B cell (primary cell): ENCODE measurements around the gene SLC9A3. TPM values are rescaled to one million over a fixed set of nuclear protein-coding genes. Genes with fewer than 3 reads are reported as not detected.

Source experiments
- ATAC-seq: fragments of 200-7000 bp; cut with Tn5 transposase; one replicate; pipeline ENCODE4 v1.10.0; 2021; ENCODE audit warnings: low read depth, mild to moderate bottlenecking, moderate number of reproducible peaks, moderate library complexity
- CTCF ChIA-PET: fragments of 350-600 bp; sonication (Branson Sonifier 250); formaldehyde crosslinking; loops from one replicate; lab custom pipeline; 2021; ENCODE audit warnings: antibody characterized with exemption, inconsistent platforms; lab: Charles Lee
- POLR2A ChIA-PET: fragments of 350-600 bp; sonication (Branson Sonifier 250); formaldehyde crosslinking; loops from one replicate; lab custom pipeline; 2021; ENCODE audit warnings: antibody characterized with exemption; lab: Charles Lee
- DNase-seq: peaks from one replicate; pipeline ENCODE4 v3.0.0; 2013
- H2AFZ ChIP-seq: 2 replicates; pipeline ENCODE4 v1.6.1; 2012; ENCODE audit warnings: mild to moderate bottlenecking, low read depth, low read length; ENCODE audit not compliant: insufficient read depth, poor library complexity, severe bottlenecking
- H3K27ac ChIP-seq, 2 donors: 1 replicate in 1 of 2; 2 replicates in 1 of 2; pipeline ENCODE4 v1.5.1; 2012 to 2013; ENCODE audit warnings: low read length in 2 of 2, mild to moderate bottlenecking in 2 of 2, moderate library complexity in 1 of 2
- H3K27me3 ChIP-seq, 4 experiments: fragments of 200-600 bp in 1 of 4; sonication (generic) in 1 of 4; replicated peaks in 1 of 4; 1 replicate in 2 of 4; 2 replicates in 2 of 4; pipeline versions ENCODE4 v1.6.1 to v1.7.0; 2013 to 2016; ENCODE audit warnings: low read length in 3 of 4, mild to moderate bottlenecking in 2 of 4, mixed read lengths in 1 of 4, moderate library complexity in 1 of 4; ENCODE audit not compliant: insufficient read depth in 4 of 4, control insufficient read depth in 3 of 4; ENCODE audit errors: control extremely low read depth in 1 of 4
- H3K36me3 ChIP-seq, 2 experiments: replicated peaks in 1 of 2; 1 replicate in 1 of 2; 2 replicates in 1 of 2; pipeline versions ENCODE4 v1.6.1 to v1.7.1; 2013; ENCODE audit warnings: low read length in 1 of 2; ENCODE audit not compliant: insufficient read depth in 2 of 2, control insufficient read depth in 1 of 2; ENCODE audit errors: control extremely low read depth in 1 of 2, extremely low read depth in 1 of 2
- H3K4me1 ChIP-seq, 2 donors: fragments of 200-600 bp in 1 of 2; sonication (generic) in 1 of 2; 1 replicate in 1 of 2; 2 replicates in 1 of 2; pipeline versions ENCODE4 v1.5.1 to v1.6.1; 2013 to 2017; ENCODE audit warnings: low read length in 2 of 2; ENCODE audit not compliant: control insufficient read depth in 2 of 2, insufficient read depth in 2 of 2
- H3K4me2 ChIP-seq: replicated peaks from 2 replicates; pipeline ENCODE3; 2012; ENCODE audit warnings: mild to moderate bottlenecking, low read depth, low read length; ENCODE audit not compliant: poor library complexity, severe bottlenecking
- H3K4me3 ChIP-seq, 5 experiments: fragments of 200-600 bp in 1 of 5; sonication (generic) in 1 of 5; 1 replicate in 3 of 5; 2 replicates in 2 of 5; pipeline versions ENCODE4 v1.5.1 to v1.7.0; 2011 to 2016; ENCODE audit warnings: low read length in 4 of 5, mild to moderate bottlenecking in 4 of 5, low read depth in 2 of 5, control low read depth in 1 of 5, moderate library complexity in 1 of 5; ENCODE audit not compliant: insufficient read depth in 1 of 5; ENCODE audit errors: control extremely low read depth in 1 of 5, extremely low read depth in 1 of 5
- H3K79me2 ChIP-seq: fragments of 200-600 bp; sonication (generic); one replicate; pipeline ENCODE4 v1.6.0; 2016; ENCODE audit warnings: low read length; ENCODE audit not compliant: control insufficient read depth, insufficient read depth
- H3K9ac ChIP-seq: fragments of 200-600 bp; sonication (generic); 2 replicates; pipeline ENCODE4 v1.6.1; 2017; ENCODE audit warnings: mild to moderate bottlenecking, low read length, moderate library complexity
- H3K9me3 ChIP-seq, 3 donors: one replicate each; pipeline versions ENCODE4 v1.6.1 to v1.7.1; 2013; ENCODE audit warnings: low read length in 2 of 3; ENCODE audit not compliant: control insufficient read depth in 2 of 3, insufficient read depth in 1 of 3; ENCODE audit errors: control extremely low read depth in 1 of 3
- H4K20me1 ChIP-seq: 2 replicates; pipeline ENCODE4 v1.6.0; 2012; ENCODE audit warnings: mild to moderate bottlenecking, low read length; ENCODE audit not compliant: insufficient read depth, control insufficient read depth, poor library complexity, severe bottlenecking
- H3K27ac Mint-ChIP-seq: one replicate; pipeline ENCODE4 v1.8.0; 2021; ENCODE audit warnings: mixed read lengths
- H3K27me3 Mint-ChIP-seq: one replicate; pipeline ENCODE4 v1.8.0; 2021; ENCODE audit warnings: mixed read lengths
- H3K4me1 Mint-ChIP-seq: one replicate; pipeline ENCODE4 v1.8.0; 2021; ENCODE audit warnings: mixed read lengths
- H3K4me3 Mint-ChIP-seq: one replicate; pipeline ENCODE4 v1.8.0; 2021; ENCODE audit warnings: mixed read lengths
- H3K9me3 Mint-ChIP-seq: one replicate; pipeline ENCODE4 v1.8.0; 2022; ENCODE audit warnings: mixed read lengths; ENCODE audit not compliant: insufficient read depth
- CTCF ChIP-seq: fragments of 200-600 bp; IDR thresholded peaks from one replicate; pipeline ENCODE4 v1.8.0; 2022; ENCODE audit warnings: antibody characterized with exemption, mild to moderate bottlenecking
- EZH2 ChIP-seq: IDR thresholded peaks from 2 replicates; pipeline ENCODE4 v1.6.1; 2012; ENCODE audit warnings: borderline replicate concordance, low read depth, mild to moderate bottlenecking, moderate library complexity, low read length; ENCODE audit not compliant: insufficient read depth, poor library complexity, severe bottlenecking
- WGBS: methylation state at CpG from one replicate; pipeline ENCODE4 v1.1.5; 2013; ENCODE audit warnings: missing lambda C conversion rate; ENCODE audit not compliant: insufficient coverage; 5-methylcytosine and 5-hydroxymethylcytosine counted together
- intact Hi-C: fragments of 100-400 bp; cut with micrococcal nuclease; formaldehyde crosslinking; loops from one replicate; pipeline ENCODE4 v1.10.0; 2022
- polyA plus RNA-seq: library from polyadenylated mRNA; depleted of rRNA; stranded (reverse); fragments of >200 nt; gene quantifications from 2 replicates; pipeline ENCODE4 v1.2.3, GENCODE V29; 2012
- total RNA-seq, 2 donors: library from RNA; stranded (reverse); fragments of 120-200 nt in 1 of 2; gene quantifications; 1 replicate in 1 of 2; 2 replicates in 1 of 2; pipeline versions ENCODE4 v1.2.3 to v1.2.4, GENCODE V29; 2013 to 2022

SLC9A3 gene
- total and polyA plus RNA-seq, 2 donors (not counting 1 experiment from before 2014, with no cell fraction given), result 0.84 to 2.0 TPM

GRCh38 chr5:568061-568781, 44.0 kb upstream of the SLC9A3 start:
- no peak overlapping the region for H3K27ac ChIP-seq
- H2AFZ ChIP-seq, result no peak overlapping the region
- Mint-ChIP-seq H3K27ac (peak overlapping the region; percentile 32), H3K27me3 (peaks cover 31% of the 10 kb centered on the region), H3K4me1 (peaks cover 3% of the 10 kb centered on the region), H3K9me3 (no peaks in the 10 kb centered on the region), H3K4me3 (no peak overlapping the region)
- no peaks in the 10 kb centered on the region for H3K4me1 ChIP-seq
- POLR2A ChIA-PET, result no interaction called here
- no peak for DNase-seq
- H4K20me1 ChIP-seq, result no peaks in the 10 kb centered on the region
- no peak overlapping the region for H3K9ac ChIP-seq
- CTCF ChIA-PET, result no interaction called here
- no peaks in the 10 kb centered on the region for H3K79me2 ChIP-seq
- H3K4me2 ChIP-seq, result no peak overlapping the region
- intact Hi-C loops, result no loop called here
- peaks cover 0 to 22% (median 0%) of the 10 kb centered on the region in 4 experiments for H3K27me3 ChIP-seq
- no peak for TF ChIP-seq EZH2
- TF ChIP-seq CTCF, result no peak
- peaks cover 0 to 10% (median 0%) of the 10 kb centered on the region in 3 donors for H3K9me3 ChIP-seq
- WGBS, result 65% methylated on average over 27 of the region's 27 CpGs
- H3K4me3 ChIP-seq, result no peak overlapping the region
- no peak for ATAC-seq
- no peaks in the 10 kb centered on the region for H3K36me3 ChIP-seq

DNA sequence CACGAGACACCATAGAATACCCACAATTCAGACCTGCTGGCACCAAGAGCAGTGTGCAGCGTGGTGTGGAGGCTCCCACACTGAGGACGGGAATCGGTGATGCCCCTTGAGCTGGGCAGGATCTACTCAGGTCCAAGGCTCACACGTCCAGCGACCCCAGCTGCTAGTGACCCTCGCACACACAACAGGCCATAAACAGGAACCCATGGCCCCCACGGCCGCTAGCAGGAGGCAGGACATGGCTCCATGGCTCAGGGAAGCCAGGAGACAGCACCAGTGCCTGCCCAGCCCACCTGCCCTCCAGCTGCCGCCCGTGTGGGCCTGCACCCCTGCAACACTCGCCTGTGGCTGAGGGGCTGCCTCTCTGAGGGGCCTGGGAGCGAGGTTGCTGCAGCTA, 43.4 kb upstream of the SLC9A3 start:
- H3K4me2 ChIP-seq, result no peak overlapping the region
- peaks cover 0 to 22% (median 0%) of the 10 kb centered on the region in 4 experiments for H3K27me3 ChIP-seq
- H3K4me3 ChIP-seq, result no peak overlapping the region
- 78% methylated on average over 13 of the region's 13 CpGs for WGBS
- Mint-ChIP-seq H3K4me3 (no peak overlapping the region), H3K27ac (no peak overlapping the region), H3K4me1 (peaks cover 3% of the 10 kb centered on the region), H3K9me3 (no peaks in the 10 kb centered on the region), H3K27me3 (peaks cover 27% of the 10 kb centered on the region)
- ATAC-seq (no peak), DNase-seq (no peak)
- TF ChIP-seq CTCF (no peak), EZH2 (no peak)
- peaks cover 0 to 10% (median 0%) of the 10 kb centered on the region in 3 donors for H3K9me3 ChIP-seq
- H3K79me2 ChIP-seq, result no peaks in the 10 kb centered on the region
- no peaks in the 10 kb centered on the region for H3K36me3 ChIP-seq
- no peak overlapping the region for H2AFZ ChIP-seq
- no peaks in the 10 kb centered on the region for H4K20me1 ChIP-seq
- no peaks in the 10 kb centered on the region for H3K4me1 ChIP-seq
- H3K9ac ChIP-seq, result no peak overlapping the region
- H3K27ac ChIP-seq, result no peak overlapping the region
- ChIA-PET POLR2A (no interaction called here), CTCF (no interaction called here)
- intact Hi-C loops, result no loop called here
